ENCODE measurements around the gene APP.

GRCh38 chr21:25939396-25939761 lies 231.2 kb downstream of the APP start:
- TF ChIP-seq CTCF (conservative IDR thresholded peaks at IDR 0.05; ENCODE audit: low read depth, low read length) (no peak), EZH2 (IDR thresholded peaks at IDR 0.05; ENCODE audit: low read length, unreplicated experiment) (no peak), EZH2phosphoT487 (IDR thresholded peaks at IDR 0.05; ENCODE audit: borderline replicate concordance, low read length) (no peak)

Data from PC-3 (cell line).